Endothelial cell of hepatic sinusoid (primary cell): ENCODE measurements around the gene MTARC1.

Experiments used
- in situ Hi-C: cut with HindIII; loops from 2 replicates; pipeline ENCODE4 v1.10.0; 2017; ENCODE audit warnings: low sequenced_read_pairs

MTARC1 gene

GRCh38 chr1:220827445-220828178, 40.9 kb downstream of the MTARC1 start:
- in situ Hi-C loops: no loop called here

DNA sequence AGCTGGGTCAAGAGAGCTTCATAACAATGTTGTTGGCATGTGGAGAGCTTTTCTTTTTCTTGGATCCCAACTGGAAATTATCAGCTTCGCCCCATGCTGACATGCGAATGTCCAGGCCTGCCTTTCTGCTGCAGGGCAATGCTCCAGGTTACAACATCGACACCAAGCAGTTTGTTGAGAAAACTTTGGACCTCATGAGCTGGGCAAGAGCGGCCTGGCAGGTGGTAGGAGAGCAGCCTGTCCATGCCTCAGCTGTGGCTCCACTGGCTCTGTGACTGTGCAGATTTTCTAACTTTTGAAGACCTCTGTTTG, 41.4 kb downstream of the MTARC1 start:
- in situ Hi-C loops: no loop called here

- in situ Hi-C loops: no loop called here
These were observed 42.4 kb downstream of the MTARC1 start for GRCh38 chr1:220828950-220829586.

GRCh38 chr1:220833436-220833835, 46.7 kb downstream of the MTARC1 start:
- in situ Hi-C loops: no loop called here

DNA sequence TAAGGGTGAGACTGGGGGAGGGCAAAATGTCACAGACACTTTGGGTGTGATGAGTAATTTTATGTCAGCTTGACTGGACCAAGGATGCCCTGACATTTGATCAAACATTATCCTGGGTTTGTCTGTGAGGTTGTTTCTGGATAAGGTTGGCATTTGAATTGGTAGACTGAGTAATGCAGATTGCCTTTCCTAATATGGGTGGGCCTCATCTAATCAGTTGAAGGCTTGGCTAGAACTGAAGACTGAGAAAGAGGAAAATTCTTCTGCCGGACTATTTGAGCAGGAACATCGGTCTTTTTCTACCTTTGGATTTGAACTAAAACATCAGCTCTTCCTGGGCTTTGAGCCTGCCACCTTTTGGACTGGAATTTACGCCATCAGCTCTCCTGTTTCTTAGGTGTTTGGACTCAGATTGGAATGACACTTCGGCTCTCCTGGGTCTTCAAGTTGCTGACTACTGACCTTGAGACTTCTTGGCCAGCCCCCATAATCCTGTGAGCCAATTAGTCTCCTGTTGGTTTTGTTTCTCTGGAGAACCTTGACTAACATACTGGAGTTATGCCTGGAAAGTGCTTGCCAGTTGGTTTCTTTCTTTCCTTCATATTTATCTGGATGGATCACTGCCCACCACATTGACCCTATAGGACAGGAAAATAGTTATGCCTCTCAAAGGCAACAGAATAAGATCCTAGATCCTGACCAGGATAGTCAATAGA, 47.6 kb downstream of the MTARC1 start:
- in situ Hi-C loops: no loop called here
